ENCODE measurements around the gene UBE2F. TPM values are rescaled to one million over a fixed set of nuclear protein-coding genes. Genes with fewer than 3 reads are reported as not detected.

The UBE2F gene
- total and polyA plus RNA-seq, 2 of the 4 experiments (the other 2 are of a cell fraction): 44.6 to 59.8 TPM

- Histone ChIP-seq H3K27me3 (ENCODE audit: control insufficient read depth, insufficient read depth, low read length) (peaks cover 3% of the 10 kb centered on the region), H4K91ac (ENCODE audit: insufficient read depth, low read depth, low read length) (no peak overlapping the region), H3K4me1 (ENCODE audit: control insufficient read depth, insufficient read depth, low read length) (no peaks in the 10 kb centered on the region), H2BK15ac (ENCODE audit: low read depth, low read length) (no peak overlapping the region), H3K23ac (ENCODE audit: low read depth, low read length) (no peak overlapping the region), H3K4me2 (ENCODE audit: low read depth, low read length) (no peak overlapping the region), H3K9me3 (ENCODE audit: control insufficient read depth, insufficient read depth, low read length) (no peaks in the 10 kb centered on the region), H2BK120ac (ENCODE audit: low read depth, low read length) (no peak overlapping the region), H4K20me1 (ENCODE audit: insufficient read depth, low read length) (no peaks in the 10 kb centered on the region), H4K8ac (ENCODE audit: low read depth in 2 of 2, low read length in 2 of 2) (no peak overlapping the region), H3K14ac (replicated peaks; ENCODE audit: low read depth, low read length) (no peak overlapping the region), H3K79me1 (ENCODE audit: low read depth in 1 of 2, low read length in 2 of 2) (no peaks in the 10 kb centered on the region), H3K9ac (ENCODE audit: low read depth, low read length) (no peak overlapping the region), H2BK5ac (ENCODE audit: low read depth, low read length, poor library complexity, severe bottlenecking) (no peak overlapping the region), H3K18ac (ENCODE audit: low read depth, low read length) (no peak overlapping the region), H2AK5ac (ENCODE audit: low read depth, low read length) (no peak overlapping the region), H3K27ac (ENCODE audit: insufficient read depth, low read length) (no peak overlapping the region), H4K5ac (ENCODE audit: low read depth, low read length) (no peak overlapping the region), H2AFZ (replicated peaks; ENCODE audit: low read length, poor library complexity) (no peak overlapping the region), H3K4me3 (ENCODE audit: insufficient read depth, low read depth, low read length) (no peak overlapping the region), H3K4ac (ENCODE audit: low read depth, low read length) (no peak overlapping the region), H3K36me3 (ENCODE audit: control insufficient read depth, insufficient read depth, low read length) (no peaks in the 10 kb centered on the region), H2BK20ac (ENCODE audit: low read depth, low read length) (no peak overlapping the region; the same call in 1 of the 2 replicates), H2AK9ac (replicated peaks; ENCODE audit: low read depth, low read length, poor library complexity) (no peak overlapping the region), H3K56ac (ENCODE audit: extremely low read depth, insufficient read depth, low read length) (no peak overlapping the region), H3K9me1 (ENCODE audit: insufficient read depth, low read length) (no peaks in the 10 kb centered on the region)
- in situ Hi-C loops (cut with MboI; ENCODE audit: low sequenced_read_pairs) (no loop called here), dilution Hi-C loops (cut with HindIII; ENCODE audit: low sequenced_read_pairs, unreplicated experiment) (no loop called here), intact Hi-C loops (cut with micrococcal nuclease) (no loop called here)
- no TSS peak for BruUV-seq (replicated peaks)
- CTCF ChIA-PET: no interaction called here
- DNase-seq (peak; percentile 25), ATAC-seq (ENCODE audit: low read depth) (no peak)
- POLR2A ChIA-PET (ENCODE audit: unreplicated experiment): no interaction called here
- 88% methylated on average over 12 of the region's 14 CpGs; no CpG with 5 or more reads in 1 of the 2 experiments for WGBS, 2 experiments (ENCODE audit: extremely low coverage in 2 of 2, insufficient read length in 1 of 2)
- no peak for TF ChIP-seq MAZ (IDR thresholded peaks at IDR 0.05; ENCODE audit: borderline replicate concordance, low read depth, low read length)
- no peak for TF ChIP-seq MXI1 (IDR thresholded peaks at IDR 0.05; ENCODE audit: borderline replicate concordance, low read depth, low read length)
- no peak for TF ChIP-seq CEBPB (IDR thresholded peaks at IDR 0.05; ENCODE audit: low read depth, low read length)
- TF ChIP-seq FOS (IDR thresholded peaks at IDR 0.05; ENCODE audit: low read depth, low read length): no peak
- 0 out of 2 replicates have a peak, but pooled peaks have one; percentile 5 for TF ChIP-seq BHLHE40 (IDR thresholded peaks at IDR 0.05; ENCODE audit: low read depth, low read length)
- TF ChIP-seq SMC3 (IDR thresholded peaks at IDR 0.05; ENCODE audit: low read depth, low read length): no peak
- TF ChIP-seq NFE2L2 (IDR thresholded peaks at IDR 0.05; ENCODE audit: low read depth, low read length): no peak
- no peak for TF ChIP-seq MAFK (IDR thresholded peaks at IDR 0.05; ENCODE audit: low read depth, low read length)
These were observed 46.1 kb upstream of the UBE2F start for GRCh38 chr2:237920673-237921072.
